Stimulated activated CD4-positive, alpha-beta T cell treated with anti-CD3 and anti-CD28 coated beads, Interleukin-12 subunit alpha, Interleukin-12 subunit beta, amount 100 ng/mL, for 24 hours (primary cell): ENCODE data around the gene ACADSB.

Experiments
- DNase-seq, 2 experiments: peaks; one replicate each; pipeline ENCODE4 v3.0.0-alpha.2; 2020; ENCODE audit warnings: low read depth in 2 of 2

ACADSB gene

GRCh38 chr10:123004298-123004697, 4.5 kb upstream of the ACADSB start:
- DNase-seq: no peak

GRCh38 chr10:123007558-123008354, 1.1 kb upstream of the ACADSB start:
- peak; percentile 13 to 20 for DNase-seq

DNA sequence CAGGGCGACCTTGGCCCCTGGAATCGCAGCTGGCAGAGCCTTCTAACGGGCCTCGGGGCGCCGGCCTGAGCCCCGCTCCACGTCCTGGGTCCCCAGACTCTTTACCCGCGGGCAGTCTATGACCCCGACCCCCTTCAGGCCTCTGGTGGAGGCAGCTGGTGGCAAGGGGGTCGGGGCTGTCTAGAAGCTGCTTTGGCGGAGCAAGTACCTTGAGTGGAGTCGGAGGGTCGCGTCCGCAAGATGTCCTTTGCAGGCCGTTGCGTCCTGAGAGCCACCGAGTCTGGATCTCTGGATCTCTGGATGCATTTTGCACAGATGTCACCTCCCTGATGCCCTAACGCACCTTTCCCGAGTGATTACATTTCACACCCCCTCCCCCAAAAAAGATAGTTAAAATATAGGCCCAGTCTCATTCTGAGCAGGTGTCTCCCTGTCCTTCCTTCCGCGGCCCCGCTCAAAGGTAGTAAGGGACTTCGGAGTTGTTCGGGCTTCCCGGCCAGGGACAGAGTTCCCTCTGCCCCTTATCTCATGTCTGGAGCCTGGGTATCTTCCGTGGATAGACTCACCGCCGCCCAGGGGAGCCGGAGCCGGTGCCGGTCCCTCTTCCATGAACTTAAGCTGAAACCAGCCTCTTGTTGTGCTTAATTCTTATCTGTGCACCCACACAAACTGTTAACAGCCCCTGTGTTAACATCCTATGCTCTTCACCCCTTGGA, 457 bp downstream of the ACADSB start:
- DNase-seq: peak; percentile 0 to 3

- no peak for DNase-seq
Observed at GRCh38 chr10:123011987-123012386, 3.2 kb downstream of the ACADSB start.

- no peak for DNase-seq
Observed at GRCh38 chr10:123013456-123014419, 4.9 kb downstream of the ACADSB start.

DNA sequence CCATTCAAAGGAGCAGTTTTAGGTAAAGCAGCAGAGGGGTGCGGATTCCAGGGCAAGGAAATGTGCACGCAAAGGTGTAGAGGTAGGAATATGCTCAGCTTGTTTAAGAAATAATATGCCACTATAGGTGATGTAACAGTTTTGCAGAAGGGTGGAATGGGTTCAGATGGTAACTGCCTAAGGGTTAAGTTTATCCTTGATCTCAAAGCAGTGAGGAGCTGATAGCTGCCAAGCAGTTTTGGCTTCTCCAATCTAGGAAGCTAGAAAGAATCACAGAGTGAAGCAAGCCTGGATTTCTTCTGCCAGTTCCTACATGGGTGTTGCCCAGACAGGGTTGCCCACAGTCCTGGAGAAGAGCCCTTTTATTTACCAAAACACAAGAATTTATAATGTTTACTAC, 6.0 kb downstream of the ACADSB start:
- no peak for DNase-seq

GRCh38 chr10:123016228-123016627, 7.4 kb downstream of the ACADSB start:
- no peak for DNase-seq

DNA sequence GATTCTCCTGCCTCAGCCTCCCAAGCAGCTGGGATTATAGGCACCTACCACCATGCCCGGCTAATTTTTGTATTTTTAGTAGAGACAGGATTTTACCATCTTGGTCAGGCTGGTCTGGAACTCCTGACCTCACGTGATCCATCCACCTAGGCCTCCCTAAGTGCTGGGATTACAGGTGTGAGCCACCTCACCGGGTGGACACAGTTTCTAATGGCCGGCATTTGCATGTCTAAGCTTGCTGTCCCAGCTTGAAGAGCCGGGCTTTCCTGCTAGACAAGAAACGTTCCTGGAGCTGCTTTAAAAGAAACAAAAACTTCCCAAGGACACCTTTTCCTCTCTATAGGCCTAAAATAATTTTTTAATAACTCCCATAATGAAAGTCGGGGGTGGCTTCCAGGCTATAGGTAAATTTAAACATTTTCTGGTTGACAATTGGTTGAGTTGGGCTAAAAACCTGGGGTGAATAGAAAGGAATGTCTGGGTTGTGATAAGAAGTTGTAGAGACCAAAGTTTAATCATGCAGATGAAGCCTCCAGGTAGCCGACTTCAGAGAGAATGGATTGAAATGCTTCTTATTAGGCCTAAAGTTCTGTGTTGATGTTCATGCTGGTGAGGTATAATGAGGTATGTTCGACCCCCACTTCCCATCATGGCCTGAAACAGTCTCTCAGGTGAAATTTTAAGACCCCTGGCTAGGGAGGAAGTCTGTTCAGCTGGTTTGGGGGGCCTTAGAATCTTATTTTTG, 8.8 kb downstream of the ACADSB start:
- no peak for DNase-seq

GRCh38 chr10:123018531-123018930, 9.7 kb downstream of the ACADSB start:
- DNase-seq: no peak

DNA sequence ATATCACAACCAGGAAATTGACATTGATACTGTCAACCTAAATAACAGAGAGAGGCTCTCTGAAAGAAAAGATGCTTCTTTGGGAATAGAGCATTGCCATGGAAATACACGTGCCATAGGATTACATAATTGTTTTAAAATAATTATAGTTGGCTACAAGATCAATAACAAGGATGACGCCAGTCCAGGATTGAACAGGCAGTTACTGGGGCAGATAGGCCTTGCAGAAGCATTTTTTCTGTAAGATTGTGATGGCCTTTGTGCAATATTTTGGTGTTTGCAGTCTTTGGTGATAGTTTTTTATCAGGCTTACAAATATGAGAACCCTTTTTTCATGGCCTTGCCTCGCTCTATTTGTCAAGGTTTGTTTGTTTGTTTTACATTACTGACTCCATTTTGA, 10.5 kb downstream of the ACADSB start:
- no peak for DNase-seq

- no peak for DNase-seq
Observed at GRCh38 chr10:123019941-123020703, 11.3 kb downstream of the ACADSB start.

- no peak for DNase-seq
Observed at GRCh38 chr10:123021517-123021916, 12.7 kb downstream of the ACADSB start.

DNA sequence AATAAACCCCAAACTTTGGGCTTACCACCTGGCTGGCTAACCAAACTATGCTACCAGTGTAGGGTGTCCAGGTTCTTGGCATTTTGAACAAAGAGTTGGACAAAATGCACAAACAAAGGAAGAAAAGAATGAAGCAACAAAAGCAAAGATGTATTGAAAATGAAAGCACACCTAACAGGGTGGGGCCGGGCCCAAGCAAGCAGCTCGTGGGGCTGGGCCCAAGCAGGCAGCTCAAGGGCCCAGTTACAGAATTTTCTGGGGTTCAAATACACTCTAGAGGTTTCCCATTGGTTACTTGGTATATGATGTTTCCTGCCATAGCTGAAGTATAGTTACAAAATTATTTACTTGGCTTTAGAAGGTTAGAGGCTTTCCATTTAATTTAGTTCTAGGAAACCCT, 15.7 kb downstream of the ACADSB start:
- no peak for DNase-seq

DNA sequence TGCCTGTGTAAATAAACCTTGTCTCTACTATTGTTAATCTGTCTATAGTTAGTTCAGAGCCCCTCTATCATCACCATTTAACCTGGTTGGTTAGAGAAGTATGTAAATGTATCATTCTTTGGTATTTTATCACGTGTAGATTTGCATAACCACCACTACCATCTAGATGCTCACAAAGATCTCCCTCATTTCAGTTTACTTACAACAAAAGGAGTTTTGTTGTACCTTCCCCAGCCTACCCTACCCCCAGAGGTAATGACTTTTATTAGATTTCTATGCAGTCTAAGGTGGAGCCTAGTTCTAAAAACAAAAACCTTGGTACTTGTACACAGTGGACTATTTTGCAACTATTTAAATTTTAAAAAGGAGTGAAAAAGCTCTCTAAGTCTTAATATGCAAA, 17.5 kb downstream of the ACADSB start:
- DNase-seq: no peak

DNA sequence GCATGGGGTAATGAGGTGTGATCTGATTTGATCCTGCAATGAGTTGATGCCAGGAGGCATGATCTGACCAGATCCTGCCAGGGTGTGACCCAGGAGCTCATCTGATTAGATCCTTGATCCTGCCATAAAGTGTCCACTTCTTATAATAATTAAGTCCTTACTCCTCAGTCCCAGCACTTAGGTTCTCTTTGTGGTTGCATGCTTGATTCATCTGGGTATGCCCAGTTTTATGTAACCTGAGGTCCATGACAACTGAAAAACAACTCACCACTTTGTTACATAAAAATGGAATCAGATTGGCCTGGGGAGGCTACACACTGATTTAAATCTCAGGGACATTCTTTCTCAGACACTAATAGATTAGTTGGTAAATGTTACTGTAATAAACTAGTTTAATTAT, 19.1 kb downstream of the ACADSB start:
- no peak for DNase-seq

DNA sequence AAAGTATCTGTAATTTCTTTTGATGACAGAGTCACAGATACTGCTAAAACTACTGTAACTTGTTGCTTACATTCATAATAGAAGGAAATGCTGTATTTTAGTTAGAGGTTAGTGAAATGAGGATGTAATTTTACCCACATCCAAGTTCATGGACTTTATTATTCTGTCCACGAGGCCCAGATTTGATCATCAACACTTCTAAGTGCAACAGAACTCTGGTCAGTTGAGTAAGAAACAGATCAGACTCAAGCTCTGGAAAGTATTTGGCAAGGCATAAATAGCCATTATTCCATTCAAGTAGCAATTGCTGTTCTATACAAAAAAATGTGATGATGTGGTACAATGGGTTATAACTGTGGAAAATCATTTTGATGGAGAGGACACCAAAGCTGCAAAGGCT, 22.3 kb downstream of the ACADSB start:
- no peak for DNase-seq

- DNase-seq: no peak
Observed at GRCh38 chr10:123034332-123034731, 25.5 kb downstream of the ACADSB start.

GRCh38 chr10:123035467-123036086, 26.8 kb downstream of the ACADSB start:
- no peak for DNase-seq

DNA sequence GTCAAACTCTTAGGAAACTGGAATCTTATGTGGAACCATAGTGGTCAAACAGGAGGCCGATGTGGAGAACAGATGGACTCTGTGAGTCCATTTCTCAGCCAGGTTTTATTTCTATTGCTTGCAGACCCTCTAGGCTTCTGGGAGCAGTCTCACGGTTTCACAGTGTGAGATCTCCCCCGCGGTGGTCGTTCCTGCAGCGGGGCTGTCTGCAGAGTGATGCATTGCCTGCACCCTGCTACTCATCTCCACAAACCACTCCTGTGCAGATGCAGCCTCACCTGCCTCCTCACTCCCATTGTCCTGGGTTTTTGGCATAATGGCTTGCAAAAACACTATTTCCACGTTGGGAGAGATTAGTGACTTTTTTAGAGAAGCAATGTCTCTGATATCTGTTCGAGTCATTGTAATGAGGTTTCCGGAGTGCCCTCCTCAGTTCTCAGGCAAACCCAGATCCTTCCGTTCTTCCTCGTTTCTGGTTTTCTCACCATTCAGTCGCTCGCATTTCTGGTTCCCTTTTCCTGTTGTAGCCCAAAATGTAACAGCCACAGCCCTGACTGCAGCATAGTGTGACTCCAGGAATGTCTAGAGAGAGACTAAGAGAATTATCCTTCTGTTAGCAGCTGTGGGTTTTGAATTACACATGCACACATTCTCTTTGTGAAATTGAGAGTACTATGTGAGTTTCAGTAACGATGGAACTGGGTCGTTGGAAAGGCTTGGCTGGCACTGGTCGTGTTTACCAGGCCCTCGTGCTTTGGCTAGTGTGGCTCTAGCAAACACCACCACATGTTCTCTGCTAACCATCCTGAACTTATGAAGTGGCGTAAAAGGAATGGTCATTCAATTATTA, 30.2 kb downstream of the ACADSB start:
- no peak for DNase-seq

GRCh38 chr10:123039632-123039930, 30.8 kb downstream of the ACADSB start:
- no peak for DNase-seq
